B cell (primary cell): ENCODE results near the gene NANS. TPM values are rescaled to one million over a fixed set of nuclear protein-coding genes. Genes with fewer than 3 reads are reported as not detected.

Source experiments
- ATAC-seq: fragments of 200-7000 bp; cut with Tn5 transposase; one replicate; pipeline ENCODE4 v1.10.0; 2021; ENCODE audit warnings: low read depth, mild to moderate bottlenecking, moderate number of reproducible peaks, moderate library complexity
- CTCF ChIA-PET: fragments of 350-600 bp; sonication (Branson Sonifier 250); formaldehyde crosslinking; loops from one replicate; lab custom pipeline; 2021; ENCODE audit warnings: antibody characterized with exemption, inconsistent platforms; lab: Charles Lee
- POLR2A ChIA-PET: fragments of 350-600 bp; sonication (Branson Sonifier 250); formaldehyde crosslinking; loops from one replicate; lab custom pipeline; 2021; ENCODE audit warnings: antibody characterized with exemption; lab: Charles Lee
- DNase-seq: peaks from one replicate; pipeline ENCODE4 v3.0.0; 2013
- H2AFZ ChIP-seq: 2 replicates; pipeline ENCODE4 v1.6.1; 2012; ENCODE audit warnings: mild to moderate bottlenecking, low read depth, low read length; ENCODE audit not compliant: insufficient read depth, poor library complexity, severe bottlenecking
- H3K27ac ChIP-seq, 2 donors: 1 replicate in 1 of 2; 2 replicates in 1 of 2; pipeline ENCODE4 v1.5.1; 2012 to 2013; ENCODE audit warnings: low read length in 2 of 2, mild to moderate bottlenecking in 2 of 2, moderate library complexity in 1 of 2
- H3K27me3 ChIP-seq, 4 experiments: fragments of 200-600 bp in 1 of 4; sonication (generic) in 1 of 4; replicated peaks in 1 of 4; 1 replicate in 2 of 4; 2 replicates in 2 of 4; pipeline versions ENCODE4 v1.6.1 to v1.7.0; 2013 to 2016; ENCODE audit warnings: low read length in 3 of 4, mild to moderate bottlenecking in 2 of 4, mixed read lengths in 1 of 4, moderate library complexity in 1 of 4; ENCODE audit not compliant: insufficient read depth in 4 of 4, control insufficient read depth in 3 of 4; ENCODE audit errors: control extremely low read depth in 1 of 4
- H3K36me3 ChIP-seq, 2 experiments: replicated peaks in 1 of 2; 1 replicate in 1 of 2; 2 replicates in 1 of 2; pipeline versions ENCODE4 v1.6.1 to v1.7.1; 2013; ENCODE audit warnings: low read length in 1 of 2; ENCODE audit not compliant: insufficient read depth in 2 of 2, control insufficient read depth in 1 of 2; ENCODE audit errors: control extremely low read depth in 1 of 2, extremely low read depth in 1 of 2
- H3K4me1 ChIP-seq, 2 donors: fragments of 200-600 bp in 1 of 2; sonication (generic) in 1 of 2; 1 replicate in 1 of 2; 2 replicates in 1 of 2; pipeline versions ENCODE4 v1.5.1 to v1.6.1; 2013 to 2017; ENCODE audit warnings: low read length in 2 of 2; ENCODE audit not compliant: control insufficient read depth in 2 of 2, insufficient read depth in 2 of 2
- H3K4me2 ChIP-seq: replicated peaks from 2 replicates; pipeline ENCODE3; 2012; ENCODE audit warnings: mild to moderate bottlenecking, low read depth, low read length; ENCODE audit not compliant: poor library complexity, severe bottlenecking
- H3K4me3 ChIP-seq, 5 experiments: fragments of 200-600 bp in 1 of 5; sonication (generic) in 1 of 5; 1 replicate in 3 of 5; 2 replicates in 2 of 5; pipeline versions ENCODE4 v1.5.1 to v1.7.0; 2011 to 2016; ENCODE audit warnings: low read length in 4 of 5, mild to moderate bottlenecking in 4 of 5, low read depth in 2 of 5, control low read depth in 1 of 5, moderate library complexity in 1 of 5; ENCODE audit not compliant: insufficient read depth in 1 of 5; ENCODE audit errors: control extremely low read depth in 1 of 5, extremely low read depth in 1 of 5
- H3K79me2 ChIP-seq: fragments of 200-600 bp; sonication (generic); one replicate; pipeline ENCODE4 v1.6.0; 2016; ENCODE audit warnings: low read length; ENCODE audit not compliant: control insufficient read depth, insufficient read depth
- H3K9ac ChIP-seq: fragments of 200-600 bp; sonication (generic); 2 replicates; pipeline ENCODE4 v1.6.1; 2017; ENCODE audit warnings: mild to moderate bottlenecking, low read length, moderate library complexity
- H3K9me3 ChIP-seq, 3 donors: one replicate each; pipeline versions ENCODE4 v1.6.1 to v1.7.1; 2013; ENCODE audit warnings: low read length in 2 of 3; ENCODE audit not compliant: control insufficient read depth in 2 of 3, insufficient read depth in 1 of 3; ENCODE audit errors: control extremely low read depth in 1 of 3
- H4K20me1 ChIP-seq: 2 replicates; pipeline ENCODE4 v1.6.0; 2012; ENCODE audit warnings: mild to moderate bottlenecking, low read length; ENCODE audit not compliant: insufficient read depth, control insufficient read depth, poor library complexity, severe bottlenecking
- H3K27ac Mint-ChIP-seq: one replicate; pipeline ENCODE4 v1.8.0; 2021; ENCODE audit warnings: mixed read lengths
- H3K27me3 Mint-ChIP-seq: one replicate; pipeline ENCODE4 v1.8.0; 2021; ENCODE audit warnings: mixed read lengths
- H3K4me1 Mint-ChIP-seq: one replicate; pipeline ENCODE4 v1.8.0; 2021; ENCODE audit warnings: mixed read lengths
- H3K4me3 Mint-ChIP-seq: one replicate; pipeline ENCODE4 v1.8.0; 2021; ENCODE audit warnings: mixed read lengths
- H3K9me3 Mint-ChIP-seq: one replicate; pipeline ENCODE4 v1.8.0; 2022; ENCODE audit warnings: mixed read lengths; ENCODE audit not compliant: insufficient read depth
- EZH2 ChIP-seq: IDR thresholded peaks from 2 replicates; pipeline ENCODE4 v1.6.1; 2012; ENCODE audit warnings: borderline replicate concordance, low read depth, mild to moderate bottlenecking, moderate library complexity, low read length; ENCODE audit not compliant: insufficient read depth, poor library complexity, severe bottlenecking
- WGBS: methylation state at CpG from one replicate; pipeline ENCODE4 v1.1.5; 2013; ENCODE audit warnings: missing lambda C conversion rate; ENCODE audit not compliant: insufficient coverage; 5-methylcytosine and 5-hydroxymethylcytosine counted together
- intact Hi-C: fragments of 100-400 bp; cut with micrococcal nuclease; formaldehyde crosslinking; loops from one replicate; pipeline ENCODE4 v1.10.0; 2022
- polyA plus RNA-seq: library from polyadenylated mRNA; depleted of rRNA; stranded (reverse); fragments of >200 nt; gene quantifications from 2 replicates; pipeline ENCODE4 v1.2.3, GENCODE V29; 2012
- total RNA-seq, 2 donors: library from RNA; stranded (reverse); fragments of 120-200 nt in 1 of 2; gene quantifications; 1 replicate in 1 of 2; 2 replicates in 1 of 2; pipeline versions ENCODE4 v1.2.3 to v1.2.4, GENCODE V29; 2013 to 2022
- TF ChIP-seq, protein P1 (sequence below): fragments of 200-600 bp; IDR thresholded peaks from one replicate; pipeline ENCODE4 v1.8.0; 2022; ENCODE audit warnings: antibody characterized with exemption, mild to moderate bottlenecking

Gene NANS
- total and polyA plus RNA-seq, 2 donors (not counting 1 experiment from before 2014, with no cell fraction given), result 14.2 to 14.9 TPM

DNA sequence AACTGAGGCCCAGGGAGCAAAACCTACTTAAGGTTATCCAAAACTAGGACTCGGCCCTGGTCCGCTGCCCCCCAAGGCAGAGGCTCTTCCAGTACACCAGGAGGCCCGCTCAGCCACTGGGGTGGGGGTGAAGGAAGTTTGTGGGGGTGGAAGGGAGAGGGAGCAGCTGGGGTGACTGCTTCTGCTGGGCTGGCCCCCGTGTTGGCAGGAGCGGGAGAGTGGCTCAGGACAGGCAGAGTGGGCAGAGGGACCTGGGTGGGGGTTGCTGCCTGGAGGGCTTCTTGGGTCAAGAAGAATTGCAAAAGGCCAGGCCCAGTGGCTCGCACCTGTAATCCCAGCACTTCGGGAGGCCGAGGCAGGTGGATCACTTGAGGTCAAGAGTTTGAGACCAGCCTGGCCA, 70.7 kb downstream of the NANS start:
- H3K4me1 Mint-ChIP-seq, result peaks cover 29% of the 10 kb centered on the region
- no peak overlapping the region for H3K4me3 ChIP-seq
- H3K27me3 ChIP-seq, result no peaks in the 10 kb centered on the region
- TF ChIP-seq EZH2, result no peak
- TF ChIP-seq, protein P1, sequence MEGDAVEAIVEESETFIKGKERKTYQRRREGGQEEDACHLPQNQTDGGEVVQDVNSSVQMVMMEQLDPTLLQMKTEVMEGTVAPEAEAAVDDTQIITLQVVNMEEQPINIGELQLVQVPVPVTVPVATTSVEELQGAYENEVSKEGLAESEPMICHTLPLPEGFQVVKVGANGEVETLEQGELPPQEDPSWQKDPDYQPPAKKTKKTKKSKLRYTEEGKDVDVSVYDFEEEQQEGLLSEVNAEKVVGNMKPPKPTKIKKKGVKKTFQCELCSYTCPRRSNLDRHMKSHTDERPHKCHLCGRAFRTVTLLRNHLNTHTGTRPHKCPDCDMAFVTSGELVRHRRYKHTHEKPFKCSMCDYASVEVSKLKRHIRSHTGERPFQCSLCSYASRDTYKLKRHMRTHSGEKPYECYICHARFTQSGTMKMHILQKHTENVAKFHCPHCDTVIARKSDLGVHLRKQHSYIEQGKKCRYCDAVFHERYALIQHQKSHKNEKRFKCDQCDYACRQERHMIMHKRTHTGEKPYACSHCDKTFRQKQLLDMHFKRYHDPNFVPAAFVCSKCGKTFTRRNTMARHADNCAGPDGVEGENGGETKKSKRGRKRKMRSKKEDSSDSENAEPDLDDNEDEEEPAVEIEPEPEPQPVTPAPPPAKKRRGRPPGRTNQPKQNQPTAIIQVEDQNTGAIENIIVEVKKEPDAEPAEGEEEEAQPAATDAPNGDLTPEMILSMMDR, result no peak
- H3K9ac ChIP-seq, result no peak overlapping the region
- H3K27me3 Mint-ChIP-seq, result no peaks in the 10 kb centered on the region
- ATAC-seq (no peak), DNase-seq (no peak)
- no peaks in the 10 kb centered on the region for H3K36me3 ChIP-seq
- H3K4me2 ChIP-seq, result no peak overlapping the region
- ChIA-PET POLR2A (interaction anchor here (0.5 to 1.0 kb wide), 2 partner anchors 8 to 19 kb away, joined by 4 to 6 read pairs; partner anchors contain the start of gene TRIM14), CTCF (interaction anchor here (0.8 to 1.7 kb wide), 2 partner anchors 8 to 78 kb away, joined by 3 read pairs; partner anchors contain the start of gene TRIM14)
- WGBS, result 97% methylated on average over 8 of the region's 8 CpGs
- H3K79me2 ChIP-seq, result no peaks in the 10 kb centered on the region
- no peak overlapping the region for H2AFZ ChIP-seq
- H3K9me3 Mint-ChIP-seq, result no peaks in the 10 kb centered on the region
- peaks cover 20 to 30% of the 10 kb centered on the region in 2 donors for H3K4me1 ChIP-seq
- no peak overlapping the region for H3K27ac Mint-ChIP-seq
- H3K27ac ChIP-seq, result no peak overlapping the region
- no peaks in the 10 kb centered on the region for H3K9me3 ChIP-seq
- no peaks in the 10 kb centered on the region for H4K20me1 ChIP-seq
- no peak overlapping the region for H3K4me3 Mint-ChIP-seq
- intact Hi-C loops, result no loop called here

DNA sequence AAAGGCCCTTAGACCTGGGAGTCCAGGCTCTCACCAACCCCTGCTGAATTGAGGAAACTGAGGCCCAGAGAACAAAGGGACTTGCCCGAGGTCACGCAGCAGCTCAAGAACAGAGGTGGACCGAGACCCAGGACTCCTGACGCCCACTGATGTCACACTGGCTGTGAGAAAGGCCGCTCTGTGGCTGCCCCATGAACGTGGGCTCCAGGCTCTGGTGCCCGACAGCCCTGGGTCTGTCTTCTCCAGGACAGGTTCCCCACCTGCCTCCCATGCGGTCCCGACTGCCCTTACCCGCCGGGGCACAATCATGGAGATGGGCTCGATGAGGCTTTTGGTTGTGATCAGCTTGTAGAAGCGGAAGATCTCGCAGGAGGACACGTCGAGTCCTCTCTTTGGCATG, 71.8 kb downstream of the NANS start:
- ChIA-PET POLR2A (interaction anchor here (1.0 kb wide), 1 partner anchor 9 kb away, joined by 4 read pairs; the partner anchor contains the start of gene TRIM14), CTCF (interaction anchor here (1.3 to 2.5 kb wide), 4 partner anchors 9 to 54 kb away, joined by 5 to 11 read pairs (median 8); partner anchors contain the start of gene TRIM14)
- Mint-ChIP-seq H3K27me3 (no peaks in the 10 kb centered on the region), H3K4me3 (no peak overlapping the region), H3K4me1 (peaks cover 32% of the 10 kb centered on the region), H3K27ac (peak overlapping the region; percentile 80), H3K9me3 (no peaks in the 10 kb centered on the region)
- 97% methylated on average over 16 of the region's 16 CpGs for WGBS
- H4K20me1 ChIP-seq, result no peaks in the 10 kb centered on the region
- no peaks in the 10 kb centered on the region for H3K9me3 ChIP-seq
- H3K27me3 ChIP-seq, result no peaks in the 10 kb centered on the region
- ATAC-seq (no peak), DNase-seq (no peak)
- peak overlapping the region in 1 of 2 donors; percentile 34 for H3K27ac ChIP-seq
- H3K9ac ChIP-seq, result no peak overlapping the region
- no peak overlapping the region for H3K4me3 ChIP-seq
- H3K4me2 ChIP-seq, result peak overlapping the region; percentile 56
- H3K79me2 ChIP-seq, result no peaks in the 10 kb centered on the region
- intact Hi-C loops, result loop anchor here (2.0 kb wide), 1 partner anchor 20 kb away; no protein-coding TSS in a partner anchor
- TF ChIP-seq, protein P1, result no peak
- no peak for TF ChIP-seq EZH2
- H3K36me3 ChIP-seq, result no peaks in the 10 kb centered on the region
- no peak overlapping the region for H2AFZ ChIP-seq
- H3K4me1 ChIP-seq, result peaks cover 20 to 34% of the 10 kb centered on the region in 2 donors
